OCI-LY1 (cell line): ENCODE measurements around the gene ADGRG4.

Experiments used
- H2AFZ ChIP-seq: fragments of 200-600 bp; sonication (generic), shearing (Covaris generic); 2 replicates; pipeline ENCODE4 v1.6.0; 2014; ENCODE audit warnings: antibody characterized with exemption, mild to moderate bottlenecking, low read length
- H3F3A ChIP-seq: fragments of 200-600 bp; sonication (generic), shearing (Covaris generic); 2 replicates; pipeline ENCODE4 v1.6.0; 2014; ENCODE audit warnings: mild to moderate bottlenecking, antibody characterized with exemption, low read length, moderate library complexity; ENCODE audit not compliant: insufficient read depth
- H3K27ac ChIP-seq: fragments of 200-600 bp; sonication (generic); 2 replicates; pipeline ENCODE4 v1.5.1; 2014; ENCODE audit warnings: low read length, mixed run types, mild to moderate bottlenecking, low read depth; ENCODE audit not compliant: poor library complexity, severe bottlenecking
- H3K27me3 ChIP-seq: fragments of 200-600 bp; sonication (generic); 2 replicates; pipeline ENCODE4 v1.6.0; 2014; ENCODE audit warnings: antibody characterized with exemption, mild to moderate bottlenecking, low read length, moderate library complexity; ENCODE audit not compliant: insufficient read depth
- H3K36me3 ChIP-seq: fragments of 200-600 bp; sonication (generic); 2 replicates; pipeline ENCODE4 v1.6.1; 2014; ENCODE audit warnings: mild to moderate bottlenecking, antibody characterized with exemption, low read length, moderate library complexity, mixed read lengths; ENCODE audit not compliant: insufficient read depth
- H3K4me1 ChIP-seq: fragments of 200-600 bp; sonication (generic); 2 replicates; pipeline ENCODE4 v1.5.1; 2014; ENCODE audit warnings: mild to moderate bottlenecking, low read length, moderate library complexity; ENCODE audit not compliant: insufficient read depth, severe bottlenecking
- H3K4me2 ChIP-seq: fragments of 200-600 bp; sonication (generic), shearing (Covaris generic); 2 replicates; pipeline ENCODE4 v1.6.1; 2014; ENCODE audit warnings: low read length
- H3K4me3 ChIP-seq: fragments of 200-600 bp; sonication (generic); 2 replicates; pipeline ENCODE4 v1.5.1; 2014; ENCODE audit warnings: low read length, low read depth, mild to moderate bottlenecking, mixed read lengths; ENCODE audit not compliant: poor library complexity, severe bottlenecking
- H3K79me2 ChIP-seq: fragments of 200-600 bp; shearing (Covaris generic); 2 replicates; pipeline ENCODE4 v1.6.1; 2016; ENCODE audit warnings: mixed run types, low read length, mixed read lengths; ENCODE audit not compliant: insufficient read depth
- H3K9ac ChIP-seq: fragments of 200-600 bp; sonication (generic), shearing (Covaris generic); 2 replicates; pipeline ENCODE4 v1.6.1; 2014; ENCODE audit warnings: mild to moderate bottlenecking, low read length, mixed read lengths
- H3K9me2 ChIP-seq: fragments of 200-600 bp; sonication (generic), shearing (Covaris generic); 2 replicates; pipeline ENCODE4 v1.6.1; 2014; ENCODE audit warnings: low read depth, mild to moderate bottlenecking, low read length, mixed read lengths
- H3K9me3 ChIP-seq: fragments of 200-600 bp; shearing (Covaris generic); 2 replicates; pipeline ENCODE4 v1.6.1; 2014; ENCODE audit warnings: low read length, mixed read lengths
- H4K20me1 ChIP-seq: fragments of 200-600 bp; sonication (generic), shearing (Covaris generic); 2 replicates; pipeline ENCODE4 v1.6.0; 2016; ENCODE audit warnings: mild to moderate bottlenecking, low read length; ENCODE audit not compliant: insufficient read depth
- CTCF ChIP-seq: fragments of 200-600 bp; sonication (generic), shearing (Covaris generic); IDR thresholded peaks from 2 replicates; pipeline ENCODE4 v1.5.1; 2017; ENCODE audit warnings: mild to moderate bottlenecking, antibody characterized with exemption, low read length, moderate library complexity, mixed read lengths
- EZH2 ChIP-seq: fragments of 200-600 bp; sonication (generic), shearing (Covaris generic); IDR thresholded peaks from 2 replicates; pipeline ENCODE4 v1.8.0; 2017; ENCODE audit warnings: borderline replicate concordance, mixed run types, mild to moderate bottlenecking, antibody characterized with exemption, low read length, moderate library complexity, mixed read lengths

The ADGRG4 gene

GRCh38 chrX:136339702-136340101, 38.9 kb downstream of the ADGRG4 start:
- Histone ChIP-seq H3K9me2 (no peaks in the 10 kb centered on the region), H2AFZ (no peak overlapping the region), H3K79me2 (no peaks in the 10 kb centered on the region), H3K4me1 (no peaks in the 10 kb centered on the region), H4K20me1 (no peaks in the 10 kb centered on the region), H3K27ac (no peak overlapping the region), H3F3A (no peaks in the 10 kb centered on the region), H3K9ac (no peak overlapping the region), H3K27me3 (no peaks in the 10 kb centered on the region), H3K36me3 (no peaks in the 10 kb centered on the region), H3K4me3 (no peak overlapping the region), H3K9me3 (no peaks in the 10 kb centered on the region), H3K4me2 (no peak overlapping the region)
- TF ChIP-seq CTCF (no peak), EZH2 (no peak)

GRCh38 chrX:136344320-136344719, 43.6 kb downstream of the ADGRG4 start:
- Histone ChIP-seq H3K9me3 (no peaks in the 10 kb centered on the region), H4K20me1 (no peaks in the 10 kb centered on the region), H3K27ac (no peak overlapping the region), H3K36me3 (no peaks in the 10 kb centered on the region), H3K4me3 (no peak overlapping the region), H3K79me2 (no peaks in the 10 kb centered on the region), H3K9ac (no peak overlapping the region), H3K27me3 (no peaks in the 10 kb centered on the region), H3K4me2 (no peak overlapping the region), H3F3A (no peaks in the 10 kb centered on the region), H2AFZ (no peak overlapping the region), H3K9me2 (no peaks in the 10 kb centered on the region), H3K4me1 (no peaks in the 10 kb centered on the region)
- TF ChIP-seq CTCF (no peak), EZH2 (no peak)

GRCh38 chrX:136346506-136346905, 45.7 kb downstream of the ADGRG4 start:
- Histone ChIP-seq H3K9me3 (no peaks in the 10 kb centered on the region), H3F3A (no peaks in the 10 kb centered on the region), H3K27ac (no peak overlapping the region), H3K4me1 (no peaks in the 10 kb centered on the region), H3K4me3 (no peak overlapping the region), H3K36me3 (no peaks in the 10 kb centered on the region), H4K20me1 (no peaks in the 10 kb centered on the region), H3K9ac (no peak overlapping the region), H2AFZ (no peak overlapping the region), H3K79me2 (no peaks in the 10 kb centered on the region), H3K9me2 (no peaks in the 10 kb centered on the region), H3K27me3 (no peaks in the 10 kb centered on the region), H3K4me2 (no peak overlapping the region)
- TF ChIP-seq EZH2: no peak
- no peak for TF ChIP-seq CTCF
